ENCODE results near the gene TMEM89. TPM values are rescaled to one million over a fixed set of nuclear protein-coding genes. Genes with fewer than 3 reads are reported as not detected.
A peak's percentile ranks its signal among the peaks of the same experiment; 100 is the strongest.

The TMEM89 gene
- total RNA-seq, 2 experiments from 2014 or later = 0.75 TPM; not detected in 1

- H3K9me3 Mint-ChIP-seq = no peaks in the 10 kb centered on the region
- peak overlapping the region; percentile 84 for H3K27ac Mint-ChIP-seq
- H3K36me3 Mint-ChIP-seq = no peaks in the 10 kb centered on the region
- intact Hi-C loops (cut with micrococcal nuclease) = loop anchor here (1.0 to 10.0 kb wide), 6 partner anchors 21 to 391 kb away; partner anchors contain the start of genes CCDC51, PFKFB4, SLC26A6 and TMA7
- peak overlapping the region; percentile 79 for H3K4me3 Mint-ChIP-seq
- peaks cover 2% of the 10 kb centered on the region for H3K27me3 Mint-ChIP-seq
- H3K4me1 Mint-ChIP-seq (ENCODE audit: low read depth) = peaks cover 5% of the 10 kb centered on the region
- POLR2A ChIA-PET = interaction anchor here (1.1 to 1.7 kb wide), 2 partner anchors 21 to 61 kb away, joined by 5 to 6 read pairs; partner anchors contain the start of genes IP6K2 and SLC26A6
- peak; percentile 93 for DNase-seq
- CTCF ChIA-PET = interaction anchor here (0.7 to 4.9 kb wide), 5 partner anchors 18 to 255 kb away, joined by 3 to 32 read pairs (median 5); partner anchors contain the start of gene SLC26A6
Measured at GRCh38 chr3:48656061-48656840, 34.7 kb upstream of the TMEM89 start.

GRCh38 chr3:48655606-48656005 is 34.0 kb upstream of the TMEM89 start:
- CTCF ChIA-PET = interaction anchor here (1.4 to 4.9 kb wide), 3 partner anchors 20 to 255 kb away, joined by 5 to 32 read pairs (median 6); partner anchors contain the start of gene SLC26A6
- intact Hi-C loops (cut with micrococcal nuclease) = loop anchor here (1.0 to 10.0 kb wide), 6 partner anchors 20 to 391 kb away; partner anchors contain the start of genes CCDC51, PFKFB4, SLC26A6 and TMA7
- Mint-ChIP-seq H3K9me3 (no peaks in the 10 kb centered on the region), H3K27ac (peak overlapping the region; percentile 84), H3K36me3 (no peaks in the 10 kb centered on the region), H3K4me1 (ENCODE audit: low read depth) (peaks cover 5% of the 10 kb centered on the region), H3K27me3 (peaks cover 2% of the 10 kb centered on the region), H3K4me3 (peak overlapping the region; percentile 79)
- DNase-seq = peak; percentile 81
- POLR2A ChIA-PET = interaction anchor here (0.7 to 1.7 kb wide), 2 partner anchors 59 to 61 kb away, joined by 3 to 5 read pairs; partner anchors contain the start of gene IP6K2

- no peak for DNase-seq
- Mint-ChIP-seq H3K27ac (peak overlapping the region; percentile 84), H3K36me3 (no peaks in the 10 kb centered on the region), H3K4me1 (ENCODE audit: low read depth) (peaks cover 5% of the 10 kb centered on the region), H3K27me3 (peaks cover 2% of the 10 kb centered on the region), H3K4me3 (peak overlapping the region; percentile 79), H3K9me3 (no peaks in the 10 kb centered on the region)
- POLR2A ChIA-PET = interaction anchor here (0.7 kb wide), 1 partner anchor 59 kb away, joined by 3 read pairs; no protein-coding TSS in a partner anchor
- intact Hi-C loops (cut with micrococcal nuclease) = loop anchor here (5.0 to 10.0 kb wide), 3 partner anchors 98 to 390 kb away; partner anchors contain the start of genes CCDC51, PFKFB4 and TMA7
- CTCF ChIA-PET = interaction anchor here (1.4 to 4.9 kb wide), 2 partner anchors 20 to 218 kb away, joined by 6 to 32 read pairs; partner anchors contain the start of gene SLC26A6
Measured at GRCh38 chr3:48655063-48655462, 33.5 kb upstream of the TMEM89 start.

- no peaks in the 10 kb centered on the region for H3K27me3 Mint-ChIP-seq
- no peaks in the 10 kb centered on the region for H3K9me3 Mint-ChIP-seq
- no peak overlapping the region for H3K4me3 Mint-ChIP-seq
- CTCF ChIA-PET = interaction anchor here (0.6 to 4.9 kb wide), 2 partner anchors 18 to 34 kb away, joined by 3 to 32 read pairs; partner anchors contain the start of gene SLC26A6
- no peak overlapping the region for H3K27ac Mint-ChIP-seq
- intact Hi-C loops (cut with micrococcal nuclease) = loop anchor here (10.0 kb wide), 1 partner anchor 388 kb away; no protein-coding TSS in a partner anchor
- POLR2A ChIA-PET = interaction anchor here (1.0 kb wide), 1 partner anchor 17 kb away, joined by 3 read pairs; no protein-coding TSS in a partner anchor
- H3K4me1 Mint-ChIP-seq (ENCODE audit: low read depth) = peaks cover 5% of the 10 kb centered on the region
- H3K36me3 Mint-ChIP-seq = no peaks in the 10 kb centered on the region
- DNase-seq = no peak
Measured at GRCh38 chr3:48652923-48653715, 31.6 kb upstream of the TMEM89 start.

GRCh38 chr3:48651771-48652170 is 30.2 kb upstream of the TMEM89 start:
- DNase-seq = no peak
- H3K4me1 Mint-ChIP-seq (ENCODE audit: low read depth) = peaks cover 3% of the 10 kb centered on the region
- no peaks in the 10 kb centered on the region for H3K9me3 Mint-ChIP-seq
- H3K27me3 Mint-ChIP-seq = no peaks in the 10 kb centered on the region
- ChIA-PET CTCF (no interaction called here), POLR2A (no interaction called here)
- no peak overlapping the region for H3K27ac Mint-ChIP-seq
- intact Hi-C loops (cut with micrococcal nuclease) = loop anchor here (10.0 kb wide), 1 partner anchor 387 kb away; no protein-coding TSS in a partner anchor
- H3K36me3 Mint-ChIP-seq = no peaks in the 10 kb centered on the region
- no peak overlapping the region for H3K4me3 Mint-ChIP-seq

DNA sequence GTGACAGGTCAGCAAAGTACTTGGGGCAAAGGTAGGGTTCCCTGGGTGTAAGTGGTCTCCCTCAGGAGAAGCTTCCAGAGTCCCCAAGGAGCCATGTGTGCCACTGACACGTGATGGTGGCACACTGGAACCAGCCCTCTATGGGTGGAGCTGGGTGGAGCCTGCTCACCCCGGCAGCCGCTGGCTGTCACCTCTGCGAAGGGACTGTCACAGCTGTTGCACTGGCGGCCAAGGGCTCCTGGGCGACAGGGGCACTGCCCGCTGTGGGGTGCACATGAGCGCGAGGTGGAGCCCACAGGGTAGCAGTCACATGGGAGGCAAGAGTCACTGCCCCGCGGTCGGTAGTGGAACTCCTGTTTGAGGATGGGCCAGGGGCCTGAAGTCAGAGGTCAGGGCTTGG is 29.2 kb upstream of the TMEM89 start:
- no peak overlapping the region for H3K4me3 Mint-ChIP-seq
- no peaks in the 10 kb centered on the region for H3K27me3 Mint-ChIP-seq

GRCh38 chr3:48648188-48648850 is 26.8 kb upstream of the TMEM89 start:
- H3K27ac Mint-ChIP-seq = no peak overlapping the region
- ChIA-PET CTCF (no interaction called here), POLR2A (no interaction called here)
- intact Hi-C loops (cut with micrococcal nuclease) = no loop called here
- H3K4me3 Mint-ChIP-seq = no peak overlapping the region
- no peaks in the 10 kb centered on the region for H3K27me3 Mint-ChIP-seq
- H3K36me3 Mint-ChIP-seq = no peaks in the 10 kb centered on the region
- no peak for DNase-seq
- H3K4me1 Mint-ChIP-seq (ENCODE audit: low read depth) = no peaks in the 10 kb centered on the region
- H3K9me3 Mint-ChIP-seq = no peaks in the 10 kb centered on the region

More for the DNA sequence above, 29.2 kb upstream of the TMEM89 start:
- Mint-ChIP-seq H3K36me3 (no peaks in the 10 kb centered on the region), H3K4me1 (ENCODE audit: low read depth) (no peaks in the 10 kb centered on the region), H3K9me3 (no peaks in the 10 kb centered on the region), H3K27ac (no peak overlapping the region)
- intact Hi-C loops (cut with micrococcal nuclease) = loop anchor here (10.0 kb wide), 1 partner anchor 386 kb away; no protein-coding TSS in a partner anchor
- POLR2A ChIA-PET = no interaction called here
- DNase-seq = no peak
- CTCF ChIA-PET = no interaction called here

GRCh38 chr3:48647714-48648113 is 26.1 kb upstream of the TMEM89 start:
- intact Hi-C loops (cut with micrococcal nuclease) = no loop called here
- no peaks in the 10 kb centered on the region for H3K36me3 Mint-ChIP-seq
- no peak overlapping the region for H3K4me3 Mint-ChIP-seq
- H3K4me1 Mint-ChIP-seq (ENCODE audit: low read depth) = no peaks in the 10 kb centered on the region
- POLR2A ChIA-PET = no interaction called here
- no peak overlapping the region for H3K27ac Mint-ChIP-seq
- DNase-seq = no peak
- H3K9me3 Mint-ChIP-seq = no peaks in the 10 kb centered on the region
- CTCF ChIA-PET = no interaction called here
- no peaks in the 10 kb centered on the region for H3K27me3 Mint-ChIP-seq

- Mint-ChIP-seq H3K27ac (no peak overlapping the region), H3K4me3 (no peak overlapping the region)
- CTCF ChIA-PET = no interaction called here
Measured at GRCh38 chr3:48644898-48645760, 23.6 kb upstream of the TMEM89 start.

DNA sequence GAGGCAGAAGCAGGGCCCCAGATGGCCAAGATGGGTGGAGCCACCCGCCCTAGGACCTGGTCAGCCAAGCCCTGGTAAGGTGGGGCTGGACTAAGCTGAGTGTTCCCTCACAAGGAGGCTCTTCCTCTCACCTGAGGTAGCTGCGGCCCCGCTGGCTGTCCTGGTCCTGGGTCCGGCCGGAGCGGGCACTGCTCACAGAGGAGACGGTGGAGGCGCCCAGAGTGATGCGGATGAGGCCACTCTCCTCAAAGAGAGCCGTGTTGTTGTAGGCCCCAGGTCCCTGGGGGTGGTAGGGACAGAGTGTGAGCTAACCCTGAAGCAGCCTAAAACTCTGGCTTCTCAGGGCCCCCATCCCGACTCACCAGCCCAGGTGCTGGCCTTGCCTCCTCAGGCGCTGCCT is 21.0 kb upstream of the TMEM89 start:
- ChIA-PET CTCF (interaction anchor here (1.0 kb wide), 1 partner anchor 44 kb away, joined by 3 read pairs; no protein-coding TSS in a partner anchor), POLR2A (no interaction called here)
- Mint-ChIP-seq H3K36me3 (peaks cover 2% of the 10 kb centered on the region), H3K27ac (no peak overlapping the region), H3K4me3 (no peak overlapping the region), H3K27me3 (no peaks in the 10 kb centered on the region), H3K4me1 (ENCODE audit: low read depth) (no peaks in the 10 kb centered on the region), H3K9me3 (no peaks in the 10 kb centered on the region)
- intact Hi-C loops (cut with micrococcal nuclease) = no loop called here
- no peak for DNase-seq

More at GRCh38 chr3:48644898-48645760, 23.6 kb upstream of the TMEM89 start:
- no peak for DNase-seq
- no peaks in the 10 kb centered on the region for H3K4me1 Mint-ChIP-seq (ENCODE audit: low read depth)
- peaks cover 2% of the 10 kb centered on the region for H3K36me3 Mint-ChIP-seq
- H3K9me3 Mint-ChIP-seq = no peaks in the 10 kb centered on the region
- H3K27me3 Mint-ChIP-seq = no peaks in the 10 kb centered on the region
- intact Hi-C loops (cut with micrococcal nuclease) = no loop called here
- POLR2A ChIA-PET = interaction anchor here (0.9 kb wide), 1 partner anchor 17 kb away, joined by 3 read pairs; no protein-coding TSS in a partner anchor
